ENCODE results near the gene AACS.
"Not testable (repeated sequence)": the region's sequence is repeated elsewhere in the genome, so short reads cannot be mapped to it uniquely, and the experiment has no call there.

AACS gene

DNA sequence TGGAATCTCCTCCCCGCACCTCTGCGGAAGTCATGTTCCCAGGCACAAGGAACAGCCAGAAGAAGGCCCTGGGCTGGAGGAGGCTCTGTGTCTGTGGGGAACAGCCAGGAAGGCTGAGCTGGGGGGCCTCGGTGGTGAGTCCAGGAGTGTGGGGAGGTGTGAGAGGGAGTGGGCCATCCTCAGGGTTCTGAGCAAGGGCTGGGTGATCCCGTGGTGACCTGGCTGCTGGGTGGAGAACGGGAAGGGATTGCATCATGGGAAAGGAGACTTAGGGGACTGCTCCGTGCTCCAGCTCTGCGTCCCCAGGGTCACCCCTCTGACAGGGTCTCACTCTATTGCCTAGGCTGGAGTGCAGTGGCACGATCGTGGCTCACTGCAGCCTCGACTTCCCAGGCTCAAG is 13.8 kb downstream of the AACS start:
- H3K27me3 Mint-ChIP-seq (ENCODE audit: low read depth, poor library complexity), result no peaks in the 10 kb centered on the region
- no peak for DNase-seq
- H3K4me3 Mint-ChIP-seq, result no peak overlapping the region
- H3K4me1 Mint-ChIP-seq, result peaks cover 6% of the 10 kb centered on the region
- peaks cover 62% of the 10 kb centered on the region for H3K36me3 Mint-ChIP-seq (ENCODE audit: low read depth)
- H3K9me3 Mint-ChIP-seq, result peaks cover 4% of the 10 kb centered on the region
- TF ChIP-seq, protein P1, sequence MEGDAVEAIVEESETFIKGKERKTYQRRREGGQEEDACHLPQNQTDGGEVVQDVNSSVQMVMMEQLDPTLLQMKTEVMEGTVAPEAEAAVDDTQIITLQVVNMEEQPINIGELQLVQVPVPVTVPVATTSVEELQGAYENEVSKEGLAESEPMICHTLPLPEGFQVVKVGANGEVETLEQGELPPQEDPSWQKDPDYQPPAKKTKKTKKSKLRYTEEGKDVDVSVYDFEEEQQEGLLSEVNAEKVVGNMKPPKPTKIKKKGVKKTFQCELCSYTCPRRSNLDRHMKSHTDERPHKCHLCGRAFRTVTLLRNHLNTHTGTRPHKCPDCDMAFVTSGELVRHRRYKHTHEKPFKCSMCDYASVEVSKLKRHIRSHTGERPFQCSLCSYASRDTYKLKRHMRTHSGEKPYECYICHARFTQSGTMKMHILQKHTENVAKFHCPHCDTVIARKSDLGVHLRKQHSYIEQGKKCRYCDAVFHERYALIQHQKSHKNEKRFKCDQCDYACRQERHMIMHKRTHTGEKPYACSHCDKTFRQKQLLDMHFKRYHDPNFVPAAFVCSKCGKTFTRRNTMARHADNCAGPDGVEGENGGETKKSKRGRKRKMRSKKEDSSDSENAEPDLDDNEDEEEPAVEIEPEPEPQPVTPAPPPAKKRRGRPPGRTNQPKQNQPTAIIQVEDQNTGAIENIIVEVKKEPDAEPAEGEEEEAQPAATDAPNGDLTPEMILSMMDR (IDR thresholded peaks at IDR 0.05), result no peak
- no peak overlapping the region for H3K27ac Mint-ChIP-seq

DNA sequence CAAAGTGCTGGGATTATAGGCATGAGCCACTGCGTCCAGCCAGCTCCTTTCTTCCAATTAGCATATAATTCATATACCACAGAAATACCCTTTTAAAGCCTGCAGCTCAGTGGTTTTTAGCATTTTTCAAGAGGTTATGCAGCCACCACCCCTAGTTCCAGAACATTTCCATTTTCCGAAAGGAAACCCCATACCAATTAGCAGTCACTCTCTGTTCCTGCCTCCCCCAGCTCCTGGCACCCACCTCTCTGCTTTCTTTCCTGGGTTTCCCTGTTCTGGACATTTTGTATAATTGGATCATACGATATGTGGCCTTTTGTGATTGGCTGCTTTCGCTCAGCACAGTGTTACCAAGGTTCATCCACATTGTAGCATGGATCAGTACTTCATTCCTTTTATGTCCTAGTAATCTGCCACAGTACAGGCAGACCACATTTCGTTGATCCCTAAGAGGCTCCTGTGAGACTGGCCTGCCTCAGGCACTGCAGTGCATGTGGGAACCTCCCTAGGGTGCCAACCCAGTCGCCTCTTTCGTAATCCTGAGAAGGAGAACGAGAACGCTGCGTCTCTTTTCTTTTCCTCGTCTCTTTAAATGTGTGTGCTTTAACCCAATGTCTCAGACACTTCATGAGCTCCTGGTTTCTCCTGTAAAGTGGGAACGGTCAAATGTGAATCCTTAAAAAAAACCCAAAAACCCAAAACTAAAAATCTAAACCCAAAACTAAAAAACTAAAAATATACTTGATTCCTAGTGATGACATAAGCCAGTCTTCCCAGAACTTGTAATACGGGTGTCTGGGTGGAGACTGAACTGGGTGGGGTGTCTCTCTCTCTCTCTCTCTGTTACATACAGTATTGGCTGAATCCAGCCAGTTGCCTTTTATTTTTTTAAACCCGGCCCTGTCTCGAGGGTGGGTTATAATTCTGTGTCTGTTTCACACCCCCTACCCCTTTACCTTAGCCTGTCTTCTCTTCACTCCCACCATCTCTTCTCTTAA is 14.7 kb downstream of the AACS start:
- H3K36me3 Mint-ChIP-seq (ENCODE audit: low read depth), result peaks cover 70% of the 10 kb centered on the region
- H3K4me3 Mint-ChIP-seq, result no peak overlapping the region

DNA sequence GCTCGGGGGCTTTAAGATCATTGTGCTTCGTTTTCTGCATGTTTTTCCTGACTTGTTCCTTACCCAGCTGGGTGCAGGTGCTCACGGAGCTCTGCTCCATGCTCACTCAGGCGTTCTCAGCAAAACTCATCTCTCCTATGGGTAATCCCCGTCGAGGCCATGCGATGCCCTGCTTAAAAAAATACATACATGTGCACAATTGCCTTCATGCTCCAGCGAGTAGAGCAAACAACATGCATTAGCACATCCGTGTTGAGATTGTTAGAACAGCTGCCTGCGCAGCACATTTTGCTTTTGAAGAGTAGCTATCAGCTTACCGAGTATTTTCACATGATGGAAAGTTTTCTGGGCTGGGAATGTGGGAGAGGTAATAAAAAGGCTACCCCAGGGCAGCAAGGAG is 16.2 kb downstream of the AACS start:
- TF ChIP-seq, protein P1 (IDR thresholded peaks at IDR 0.05), result no peak
- H3K4me1 Mint-ChIP-seq, result peaks cover 6% of the 10 kb centered on the region
- H3K4me3 Mint-ChIP-seq, result no peak overlapping the region
- H3K36me3 Mint-ChIP-seq (ENCODE audit: low read depth), result peaks cover 75% of the 10 kb centered on the region
- H3K27ac Mint-ChIP-seq, result no peak overlapping the region
- DNase-seq, result no peak
- H3K27me3 Mint-ChIP-seq (ENCODE audit: low read depth, poor library complexity), result no peaks in the 10 kb centered on the region
- peaks cover 4% of the 10 kb centered on the region for H3K9me3 Mint-ChIP-seq

More for the DNA sequence above, 14.7 kb downstream of the AACS start:
- Mint-ChIP-seq H3K4me1 (peaks cover 6% of the 10 kb centered on the region), H3K27ac (no peak overlapping the region), H3K27me3 (ENCODE audit: low read depth, poor library complexity) (no peaks in the 10 kb centered on the region), H3K9me3 (peaks cover 4% of the 10 kb centered on the region)
- TF ChIP-seq, protein P1 (IDR thresholded peaks at IDR 0.05), result no peak
- no peak for DNase-seq

DNA sequence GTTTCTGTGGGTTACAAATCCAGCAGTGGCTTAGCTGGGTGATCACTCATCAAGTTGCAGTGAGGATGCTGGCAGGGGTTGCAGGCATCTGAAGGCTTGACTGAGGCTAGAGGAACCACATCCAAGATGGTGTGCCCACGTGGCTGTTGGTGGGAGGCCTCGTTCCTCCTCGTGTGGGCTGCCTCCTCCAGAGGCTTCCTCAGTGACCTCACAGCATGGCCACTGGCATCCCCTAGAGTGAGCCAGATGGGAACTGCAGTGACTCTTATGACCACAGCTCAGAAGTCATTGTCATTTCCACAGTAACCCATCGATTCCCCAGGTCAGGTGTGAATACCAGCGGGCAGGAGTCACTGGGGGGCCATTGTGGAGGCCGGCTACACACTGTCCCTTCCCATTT is 17.8 kb downstream of the AACS start:
- peaks cover 4% of the 10 kb centered on the region for H3K9me3 Mint-ChIP-seq
- H3K27me3 Mint-ChIP-seq (ENCODE audit: low read depth, poor library complexity), result no peaks in the 10 kb centered on the region
- DNase-seq, result no peak
- no peak overlapping the region for H3K27ac Mint-ChIP-seq
- H3K36me3 Mint-ChIP-seq (ENCODE audit: low read depth), result peaks cover 66% of the 10 kb centered on the region
- no peak overlapping the region for H3K4me3 Mint-ChIP-seq
- H3K4me1 Mint-ChIP-seq, result peaks cover 6% of the 10 kb centered on the region
- TF ChIP-seq, protein P1 (IDR thresholded peaks at IDR 0.05), result no peak

DNA sequence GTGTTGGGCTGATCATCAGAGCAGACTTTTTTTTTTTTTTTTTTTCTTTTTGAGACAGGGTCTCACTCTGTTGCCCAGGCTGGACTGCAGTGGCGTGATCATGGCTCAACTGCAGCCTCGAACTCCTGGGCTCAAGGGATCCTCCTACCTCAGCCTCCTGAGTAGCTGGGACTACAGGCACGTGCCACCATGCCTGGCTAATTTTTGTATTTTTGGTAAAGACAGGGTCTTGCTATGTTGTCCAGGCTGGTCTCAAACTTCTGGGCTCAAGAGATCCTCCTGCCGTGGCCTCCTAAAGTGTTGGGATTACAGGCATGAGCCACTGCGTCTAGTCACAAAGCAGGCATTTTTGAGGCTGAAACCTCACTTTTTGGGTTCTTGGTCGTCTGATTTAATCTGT is 23.0 kb downstream of the AACS start:
- peaks cover 29% of the 10 kb centered on the region for H3K36me3 Mint-ChIP-seq (ENCODE audit: low read depth)
- H3K9me3 Mint-ChIP-seq; DNase-seq; H3K27me3 Mint-ChIP-seq (ENCODE audit: low read depth, poor library complexity); H3K4me3 Mint-ChIP-seq; H3K27ac Mint-ChIP-seq: not testable (repeated sequence)
- H3K4me1 Mint-ChIP-seq, result peaks cover 12% of the 10 kb centered on the region

DNA sequence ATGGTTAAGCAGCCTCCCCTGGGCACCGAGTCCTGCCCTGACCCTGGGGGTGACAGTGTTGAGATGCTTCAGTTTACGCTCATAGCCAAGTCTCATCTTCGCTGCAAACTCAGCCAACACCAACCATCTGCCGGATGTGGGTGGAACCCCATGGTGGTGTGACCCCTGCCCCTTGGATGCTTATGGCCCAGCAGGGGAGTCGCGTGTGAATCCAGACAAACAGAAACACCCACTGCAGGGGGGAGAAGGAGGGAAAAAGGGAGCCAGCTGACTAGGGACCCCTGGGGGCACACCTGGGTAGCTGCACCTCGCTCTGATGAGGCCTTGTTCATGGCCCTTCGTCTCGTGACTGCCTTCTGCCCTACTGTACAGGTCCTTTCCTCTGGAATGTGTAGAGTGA is 23.8 kb downstream of the AACS start:
- Mint-ChIP-seq H3K27me3 (ENCODE audit: low read depth, poor library complexity) (no peaks in the 10 kb centered on the region), H3K4me3 (no peak overlapping the region), H3K27ac (no peak overlapping the region), H3K9me3 (no peaks in the 10 kb centered on the region), H3K36me3 (ENCODE audit: low read depth) (peaks cover 25% of the 10 kb centered on the region), H3K4me1 (peaks cover 13% of the 10 kb centered on the region)
- no peak for DNase-seq
- TF ChIP-seq, protein P1 (IDR thresholded peaks at IDR 0.05), result no peak

Data from nephron progenitor cell (in vitro differentiated cells).